GM18499 (cell line): ENCODE results near the gene RNF26.

Experiments used
- ATAC-seq: cut with Tn5 transposase; IDR thresholded peaks from one replicate; pipeline ENCODE4 v1.9.1; 2021; ENCODE audit warnings: moderate number of reproducible peaks; ENCODE audit not compliant: insufficient read depth, unreplicated experiment

Gene RNF26

GRCh38 chr11:119335091-119335654 lies 846 bp downstream of the RNF26 start:
- no peak for ATAC-seq

DNA sequence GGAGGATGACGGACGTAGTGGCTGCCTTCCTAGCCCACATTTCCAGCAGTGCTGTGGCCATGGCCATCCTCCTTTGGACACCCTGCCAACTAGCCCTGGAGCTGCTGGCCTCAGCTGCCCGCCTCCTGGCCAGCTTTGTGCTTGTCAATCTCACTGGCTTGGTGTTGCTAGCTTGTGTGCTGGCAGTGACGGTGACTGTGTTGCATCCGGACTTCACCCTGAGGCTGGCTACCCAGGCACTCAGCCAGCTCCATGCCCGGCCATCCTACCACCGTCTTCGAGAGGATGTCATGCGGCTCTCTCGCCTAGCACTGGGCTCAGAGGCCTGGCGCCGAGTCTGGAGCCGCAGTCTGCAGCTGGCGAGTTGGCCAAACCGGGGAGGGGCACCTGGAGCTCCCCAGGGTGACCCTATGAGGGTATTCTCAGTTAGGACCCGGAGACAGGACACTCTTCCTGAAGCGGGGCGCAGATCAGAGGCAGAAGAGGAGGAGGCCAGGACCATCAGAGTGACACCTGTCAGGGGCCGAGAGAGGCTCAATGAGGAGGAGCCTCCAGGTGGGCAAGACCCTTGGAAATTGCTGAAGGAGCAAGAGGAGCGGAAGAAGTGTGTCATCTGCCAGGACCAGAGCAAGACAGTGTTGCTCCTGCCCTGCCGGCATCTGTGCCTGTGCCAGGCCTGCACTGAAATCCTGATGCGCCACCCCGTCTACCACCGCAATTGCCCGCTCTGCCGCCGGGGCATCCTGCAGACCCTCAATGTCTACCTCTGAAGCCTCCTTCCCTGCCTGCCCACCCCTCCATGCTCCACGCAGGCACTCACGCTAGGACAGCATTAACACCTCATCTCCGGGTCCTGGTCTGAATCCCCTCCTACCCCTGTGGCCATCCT lies 1.6 kb downstream of the RNF26 start:
- ATAC-seq, result no peak

- no peak for ATAC-seq
Observed at GRCh38 chr11:119336744-119337469, 2.6 kb downstream of the RNF26 start.

- no peak for ATAC-seq
Observed at GRCh38 chr11:119337581-119338317, 3.4 kb downstream of the RNF26 start.

- no peak for ATAC-seq
Observed at GRCh38 chr11:119338318-119338890, 4.1 kb downstream of the RNF26 start.

DNA sequence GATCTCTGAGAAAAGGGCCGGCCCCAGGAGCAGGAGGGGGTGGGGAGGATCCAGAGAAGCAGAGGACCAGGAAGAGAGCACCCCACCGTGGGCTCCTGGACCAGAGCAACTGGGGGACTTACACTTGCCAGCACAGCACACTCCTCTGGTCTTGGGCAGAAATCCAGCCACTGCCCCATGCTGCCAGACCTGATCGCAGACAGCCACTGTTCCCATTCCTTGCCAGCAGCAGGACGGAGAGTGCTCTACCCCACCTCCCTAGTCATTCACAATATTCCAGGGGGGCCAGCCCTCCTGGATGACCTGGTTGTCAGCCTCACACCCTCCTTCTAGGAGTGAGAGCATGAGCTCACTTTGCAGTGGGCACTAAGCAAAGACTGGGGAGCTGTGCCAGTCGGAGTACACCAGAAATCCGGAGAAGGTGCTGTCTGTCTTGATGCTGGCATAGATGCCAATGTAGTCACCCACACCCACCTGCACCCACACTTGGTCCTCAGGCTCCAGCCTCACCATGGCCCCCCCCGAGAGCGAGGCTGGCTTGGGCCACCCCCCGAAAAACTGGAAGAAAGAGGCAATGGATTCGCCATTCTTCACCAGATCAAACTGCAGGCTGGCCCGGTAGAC lies 4.8 kb downstream of the RNF26 start:
- ATAC-seq, result no peak

- no peak for ATAC-seq
Observed at GRCh38 chr11:119339589-119340334, 5.4 kb downstream of the RNF26 start.

DNA sequence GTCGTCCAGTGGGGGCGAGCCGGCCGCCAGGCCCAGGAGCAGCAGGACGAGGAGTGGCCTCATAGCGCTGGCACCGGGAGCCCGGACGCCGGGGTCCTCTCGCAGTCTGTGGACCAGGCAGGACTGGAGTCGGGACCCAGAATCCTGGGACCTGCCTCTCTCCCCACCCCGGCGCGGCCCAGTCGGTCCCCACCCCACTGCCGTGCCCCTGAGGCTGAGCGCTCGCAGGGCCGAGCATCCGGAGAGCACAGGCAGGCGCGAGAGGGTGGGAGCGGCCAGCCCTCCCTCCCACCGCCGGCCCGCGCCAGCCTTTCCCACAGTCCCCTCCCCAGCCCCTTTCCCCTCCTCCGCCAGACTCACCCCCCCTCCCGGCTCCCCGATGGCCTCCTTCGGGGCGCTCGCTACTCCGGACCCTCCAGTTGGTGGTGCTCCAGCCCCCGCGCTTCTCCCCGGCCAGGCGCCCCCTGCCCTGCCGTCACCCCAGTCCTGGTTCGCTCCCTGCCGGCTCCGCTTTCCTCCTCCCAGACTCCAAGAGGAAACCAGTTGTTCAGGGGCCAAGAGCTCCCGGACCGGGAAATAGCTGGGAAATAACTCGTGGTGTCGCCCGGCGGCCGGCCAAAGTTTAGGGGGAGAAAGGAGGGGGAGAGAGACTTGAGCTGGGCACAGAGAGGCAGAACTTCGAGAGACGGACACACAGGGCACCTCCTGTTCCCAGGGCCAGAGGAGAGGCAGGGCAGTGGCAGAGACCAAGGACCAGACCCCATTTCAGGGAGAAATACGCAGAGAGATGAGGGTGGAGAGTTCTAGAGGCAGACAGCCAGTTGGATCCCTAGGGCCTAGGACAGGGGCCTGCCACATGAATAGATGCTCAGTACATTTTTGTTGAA lies 6.3 kb downstream of the RNF26 start, which contains the start of gene C1QTNF5:
Gene C1QTNF5, minus strand, starts transcription at position 549 of the 887 bp plus-strand sequence. Its CDS starts 486 bp downstream, at position 63.
- ATAC-seq, result no peak

GRCh38 chr11:119341222-119342022 lies 7.1 kb downstream of the RNF26 start:
- no peak for ATAC-seq

DNA sequence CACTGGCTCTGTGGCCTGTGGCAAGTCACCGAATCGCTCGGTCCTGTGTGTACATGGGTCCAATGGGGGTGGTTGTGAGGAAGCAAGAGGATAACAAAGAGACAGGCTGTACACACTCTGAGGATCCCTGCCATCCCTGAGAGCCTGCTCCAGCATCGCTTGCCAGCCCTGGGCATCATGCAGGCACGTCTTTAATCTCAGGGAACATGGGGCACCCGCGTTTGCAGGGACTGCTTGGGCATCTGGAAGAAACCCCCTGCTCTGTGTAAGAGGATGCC lies 7.6 kb downstream of the RNF26 start:
- no peak for ATAC-seq

DNA sequence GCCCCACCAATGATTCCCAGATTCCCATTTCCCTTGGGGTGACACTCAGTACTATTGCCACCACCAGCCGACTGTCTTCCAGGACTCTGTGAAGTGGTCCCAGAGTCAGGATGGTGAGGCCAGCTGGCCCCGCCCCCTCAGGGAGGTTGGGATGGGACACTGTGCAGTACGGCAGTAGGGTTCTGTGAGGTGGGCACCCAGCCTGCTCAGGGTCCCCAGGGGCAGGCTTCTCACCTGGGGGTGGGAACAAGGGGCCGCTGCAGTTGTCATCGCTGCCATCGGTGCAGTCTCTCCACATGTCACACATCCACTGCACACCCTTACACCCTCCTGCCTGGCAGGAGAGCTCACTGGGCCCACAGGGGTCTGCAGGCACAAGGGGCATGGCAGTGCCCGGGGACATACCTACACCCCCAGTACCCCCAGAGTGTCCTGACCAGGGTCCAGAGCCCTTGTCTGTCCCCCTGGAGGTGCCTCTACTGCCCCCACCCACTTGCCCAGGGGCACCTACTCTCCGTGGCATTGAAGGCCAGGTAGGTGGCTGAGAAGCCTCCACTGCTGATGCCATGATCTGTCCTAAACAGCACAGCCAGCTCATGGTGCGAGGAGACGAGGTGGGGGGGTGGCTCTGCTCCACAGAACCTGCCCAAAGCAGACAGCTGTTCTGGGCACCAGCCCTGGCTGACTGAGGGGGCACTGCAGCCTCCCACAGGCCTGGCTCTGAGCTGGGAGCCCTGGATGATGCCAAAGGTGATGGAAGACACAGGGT lies 8.2 kb downstream of the RNF26 start:
- ATAC-seq, result no peak

DNA sequence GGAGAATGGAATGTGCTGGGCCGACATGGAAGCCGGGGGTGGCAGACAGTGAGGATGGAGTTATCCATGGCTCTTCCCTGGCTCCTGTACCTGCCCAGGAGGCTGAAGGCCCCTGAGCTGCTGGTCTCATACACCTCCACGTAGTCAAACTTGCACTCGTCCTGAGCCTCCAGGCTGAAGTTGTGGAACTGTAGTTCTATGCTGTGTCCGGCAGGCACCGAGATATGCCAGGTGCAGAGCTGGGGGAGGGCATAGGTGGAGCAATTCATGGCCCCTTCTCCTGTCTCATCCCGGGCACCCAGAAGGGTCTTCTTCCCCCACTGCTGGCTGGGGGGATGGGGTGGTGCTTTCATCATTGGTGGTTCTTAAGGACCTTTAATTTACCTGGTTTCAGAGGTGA lies 9.4 kb downstream of the RNF26 start:
- no peak for ATAC-seq

- ATAC-seq, result no peak
Observed at GRCh38 chr11:119344291-119345010, 10.1 kb downstream of the RNF26 start.

DNA sequence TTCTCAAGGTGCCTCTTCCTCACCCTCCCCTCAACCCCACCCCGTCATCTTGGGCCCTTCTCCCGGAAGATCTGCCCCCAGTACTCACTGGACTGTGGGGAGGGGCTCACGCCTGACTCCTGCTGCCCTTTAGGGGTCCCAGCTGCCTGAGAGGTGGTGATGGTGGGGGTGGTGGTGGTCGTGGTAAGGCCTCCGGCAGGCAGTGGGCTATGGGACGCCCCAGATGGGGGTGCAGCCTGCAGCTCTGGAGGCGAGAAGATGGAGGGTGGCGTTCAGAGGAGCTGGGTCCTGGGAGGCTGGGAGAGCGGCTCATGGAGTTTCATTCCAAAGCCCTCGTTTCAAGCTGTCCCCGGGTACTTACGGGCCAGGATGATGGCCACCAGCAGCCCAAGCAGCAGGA lies 11.4 kb downstream of the RNF26 start:
- no peak for ATAC-seq

DNA sequence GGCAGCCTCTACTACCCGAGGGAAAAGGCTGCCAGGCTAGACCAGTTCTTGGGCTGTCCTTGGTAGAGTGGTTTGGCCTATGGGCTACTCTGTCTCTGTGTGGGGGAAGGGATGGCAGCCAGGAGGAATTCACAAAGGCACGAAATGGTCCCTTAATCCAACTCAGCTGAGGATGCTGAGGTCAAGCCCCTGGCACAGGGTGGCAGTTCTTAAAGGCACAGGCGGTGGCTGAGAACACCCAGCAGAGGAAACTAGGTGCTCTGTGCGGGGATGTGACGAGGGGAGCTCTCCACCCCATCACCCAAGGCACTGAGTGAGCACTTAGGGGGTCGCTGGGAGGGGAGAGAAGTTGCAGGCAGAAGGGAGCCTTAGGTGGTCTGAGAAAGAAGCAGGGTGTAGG lies 12.3 kb downstream of the RNF26 start, which contains the start of gene MFRP:
Gene MFRP, minus strand, starts transcription at position 101 of the 400 bp plus-strand sequence. CDS start 192 bp downstream, outside the sequence.
- ATAC-seq, result no peak

DNA sequence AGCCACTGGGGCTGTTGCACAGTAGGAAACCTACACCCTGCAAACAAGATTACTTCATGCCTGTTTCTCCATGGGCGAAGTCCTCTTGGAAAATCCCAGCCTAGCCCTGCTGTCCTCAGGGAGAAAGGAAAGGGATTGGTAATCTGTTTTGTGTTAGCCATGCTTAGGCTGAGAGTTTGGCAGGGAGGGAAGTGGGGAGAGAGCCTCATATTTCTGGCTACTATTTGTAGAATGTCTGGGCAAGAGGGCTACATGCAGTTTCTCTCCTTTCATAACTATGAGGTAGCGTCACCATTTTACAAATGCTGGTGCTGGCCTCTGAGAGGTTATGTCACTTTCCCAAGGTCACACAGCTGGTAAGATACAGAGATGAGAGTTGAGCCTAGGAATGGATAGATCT lies 12.9 kb downstream of the RNF26 start:
- ATAC-seq, result no peak
